Gastroesophageal sphincter (tissue), 3 donors: ENCODE measurements around the gene WTAP.

ENCODE experiments used
- CTCF ChIP-seq, 4 experiments: fragments of 200-600 bp in 2 of 4; fragments of 450-650 bp in 2 of 4; sonication (generic) in 1 of 4; IDR thresholded peaks; one replicate each; pipeline ENCODE4 v1.5.1; 2017 to 2019; ENCODE audit warnings: antibody characterized with exemption in 4 of 4, mild to moderate bottlenecking in 2 of 4, moderate library complexity in 2 of 4
- POLR2A ChIP-seq, 2 donors: fragments of 450-650 bp; IDR thresholded peaks; one replicate each; pipeline ENCODE4 v1.6.1; 2017; ENCODE audit warnings: antibody characterized with exemption in 2 of 2, mild to moderate bottlenecking in 2 of 2, moderate library complexity in 1 of 2
- POLR2AphosphoS5 ChIP-seq: sonication (generic); formaldehyde crosslinking; IDR thresholded peaks from one replicate; pipeline ENCODE4 v1.6.1; 2017; ENCODE audit warnings: antibody characterized with exemption

- no peak for TF ChIP-seq CTCF (IDR thresholded peaks at IDR 0.05)
- TF ChIP-seq POLR2AphosphoS5 = no peak
- TF ChIP-seq POLR2A (IDR thresholded peaks at IDR 0.05) = no peak
These were observed 42.2 kb downstream of the WTAP start for GRCh38 chr6:159769470-159769869.
